CD8-positive, alpha-beta memory T cell (primary cell): ENCODE data around the gene DKK2. TPM values are rescaled to one million over a fixed set of nuclear protein-coding genes. Genes with fewer than 3 reads are reported as not detected.

Source experiments
- CTCF ChIA-PET: fragments of 350-600 bp; sonication (Branson Sonifier 250); formaldehyde crosslinking; loops from one replicate; lab custom pipeline; 2021; ENCODE audit warnings: antibody characterized with exemption; lab: Charles Lee
- POLR2A ChIA-PET: fragments of 350-600 bp; sonication (Branson Sonifier 250); formaldehyde crosslinking; loops from one replicate; lab custom pipeline; 2021; ENCODE audit warnings: antibody characterized with exemption; lab: Charles Lee
- DNase-seq, 5 donors: peaks; one replicate each; pipeline versions ENCODE4 v3.0.0 to v3.0.0-alpha.2; 2020 to 2022; ENCODE audit warnings: mixed read lengths in 1 of 5
- H3K27ac ChIP-seq: one replicate; pipeline ENCODE4 v1.7.0; 2013; ENCODE audit warnings: low read depth, mild to moderate bottlenecking, low read length, moderate library complexity
- H3K27me3 ChIP-seq: 2 replicates; pipeline ENCODE4 v1.7.0; 2013; ENCODE audit warnings: low read length, mild to moderate bottlenecking; ENCODE audit not compliant: insufficient read depth, poor library complexity, severe bottlenecking
- H3K36me3 ChIP-seq: 2 replicates; pipeline ENCODE4 v1.7.0; 2013; ENCODE audit warnings: mild to moderate bottlenecking, low read length, moderate library complexity; ENCODE audit not compliant: insufficient read depth
- H3K4me1 ChIP-seq: 2 replicates; pipeline ENCODE4 v1.7.0; 2013; ENCODE audit warnings: mild to moderate bottlenecking, low read length, moderate library complexity; ENCODE audit not compliant: insufficient read depth
- H3K4me3 ChIP-seq: 2 replicates; pipeline ENCODE4 v1.7.0; 2013; ENCODE audit warnings: mild to moderate bottlenecking, low read length
- H3K9me3 ChIP-seq: 2 replicates; pipeline ENCODE4 v1.7.0; 2013; ENCODE audit warnings: mild to moderate bottlenecking, low read length
- H3K27ac Mint-ChIP-seq, 8 donors: one replicate each; pipeline ENCODE4 v1.8.0; 2020 to 2021; ENCODE audit warnings: mixed read lengths in 8 of 8, mild to moderate bottlenecking in 6 of 8, inconsistent platforms in 3 of 8, moderate library complexity in 3 of 8
- H3K27me3 Mint-ChIP-seq, 2 donors: one replicate each; pipeline ENCODE4 v1.8.0; 2020 to 2021; ENCODE audit warnings: mixed read lengths in 2 of 2, mild to moderate bottlenecking in 1 of 2, moderate library complexity in 1 of 2
- H3K36me3 Mint-ChIP-seq, 3 donors: one replicate each; pipeline ENCODE4 v1.8.0; 2020 to 2021; ENCODE audit warnings: mixed read lengths in 3 of 3, inconsistent platforms in 1 of 3, mild to moderate bottlenecking in 1 of 3
- H3K4me1 Mint-ChIP-seq, 3 donors: one replicate each; pipeline ENCODE4 v1.8.0; 2020 to 2021; ENCODE audit warnings: mixed read lengths in 3 of 3, inconsistent platforms in 1 of 3, mild to moderate bottlenecking in 1 of 3
- H3K4me3 Mint-ChIP-seq, 7 donors: one replicate each; pipeline ENCODE4 v1.8.0; 2020 to 2021; ENCODE audit warnings: mixed read lengths in 7 of 7, mild to moderate bottlenecking in 6 of 7, moderate library complexity in 4 of 7, inconsistent platforms in 2 of 7
- H3K9me3 Mint-ChIP-seq, 5 donors: one replicate each; pipeline ENCODE4 v1.8.0; 2020 to 2022; ENCODE audit warnings: mixed read lengths in 5 of 5, mild to moderate bottlenecking in 3 of 5, moderate library complexity in 2 of 5, inconsistent platforms in 1 of 5
- polyA plus RNA-seq: library from polyadenylated mRNA; unstranded; fragments of 300-500 nt; fragmentation: Illumina TruSeq; gene quantifications from one replicate; pipeline ENCODE4 v1.2.3, GENCODE V29; 2021
- total RNA-seq, 2 experiments: library from RNA; stranded (reverse); gene quantifications; one replicate each; pipeline ENCODE4 v1.2.3, GENCODE V29; 2021

DKK2 gene
- total and polyA plus RNA-seq, 3 experiments from 2014 or later = 0.07 to 0.36 TPM; not detected in 1

DNA sequence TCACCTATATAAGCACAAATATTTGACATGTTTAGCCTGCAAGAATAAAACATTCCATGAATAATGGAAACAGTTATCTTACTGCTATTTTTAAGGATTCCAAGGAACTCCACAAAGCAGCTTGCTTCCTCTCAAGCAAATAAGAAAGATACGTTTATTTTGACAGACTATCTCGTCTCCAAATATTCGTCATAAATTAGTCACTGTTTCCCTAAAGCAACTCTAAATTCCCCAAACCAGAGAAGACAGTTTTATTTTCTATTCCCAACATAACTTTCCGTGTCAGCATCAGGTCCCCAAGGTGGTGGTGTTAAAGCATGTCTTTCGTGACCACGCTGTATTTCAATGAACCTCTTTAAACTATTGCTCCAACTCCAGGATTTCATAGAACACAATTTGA is 24.3 kb upstream of the DKK2 start:
- H3K36me3 ChIP-seq = no peaks in the 10 kb centered on the region
- no peak overlapping the region for H3K4me3 ChIP-seq
- H3K27ac ChIP-seq = no peak overlapping the region
- no peaks in the 10 kb centered on the region for H3K4me1 ChIP-seq
- H3K36me3 Mint-ChIP-seq = no peaks in the 10 kb centered on the region
- peaks cover 0 to 3% of the 10 kb centered on the region in 2 donors for H3K27me3 Mint-ChIP-seq
- H3K4me1 Mint-ChIP-seq = peaks cover 0 to 5% (median 2%) of the 10 kb centered on the region in 3 donors
- no peaks in the 10 kb centered on the region for H3K27me3 ChIP-seq
- no peak overlapping the region for H3K27ac Mint-ChIP-seq
- ChIA-PET CTCF (no interaction called here), POLR2A (no interaction called here)
- no peak overlapping the region for H3K4me3 Mint-ChIP-seq
- no peak for DNase-seq
- H3K9me3 ChIP-seq = no peaks in the 10 kb centered on the region
- peaks cover 0 to 2% (median 0%) of the 10 kb centered on the region in 5 donors for H3K9me3 Mint-ChIP-seq

DNA sequence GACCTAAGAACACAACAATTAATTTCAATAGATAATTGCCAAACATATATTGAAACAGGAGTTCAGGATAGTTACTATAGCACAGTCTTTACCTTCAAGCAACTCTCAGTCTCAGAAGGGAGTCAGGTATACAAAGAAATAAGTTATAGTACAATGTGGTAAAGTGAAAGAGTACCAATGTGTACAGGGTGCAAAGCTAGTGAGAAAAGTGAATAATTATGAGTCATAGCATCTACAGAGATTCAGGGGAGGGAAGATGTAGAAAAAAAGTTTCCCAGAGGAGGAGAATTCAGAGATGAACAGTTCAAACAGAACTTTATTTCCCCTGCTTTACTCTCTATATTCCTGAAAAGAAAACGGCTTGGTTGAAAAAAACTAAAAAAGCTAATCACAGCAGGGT is 22.7 kb upstream of the DKK2 start:
- peaks cover 0 to 3% of the 10 kb centered on the region in 2 donors for H3K27me3 Mint-ChIP-seq
- POLR2A ChIA-PET = no interaction called here
- H3K4me3 ChIP-seq = no peak overlapping the region
- no peak overlapping the region for H3K27ac ChIP-seq
- H3K36me3 Mint-ChIP-seq = no peaks in the 10 kb centered on the region
- CTCF ChIA-PET = no interaction called here
- H3K27ac Mint-ChIP-seq = no peak overlapping the region
- H3K4me3 Mint-ChIP-seq = no peak overlapping the region
- no peaks in the 10 kb centered on the region for H3K27me3 ChIP-seq
- no peaks in the 10 kb centered on the region for H3K36me3 ChIP-seq
- peaks cover 0 to under 1% (median 0%) of the 10 kb centered on the region in 3 donors for H3K4me1 Mint-ChIP-seq
- peaks cover 0 to 2% (median 0%) of the 10 kb centered on the region in 5 donors for H3K9me3 Mint-ChIP-seq
- DNase-seq = no peak
- no peaks in the 10 kb centered on the region for H3K4me1 ChIP-seq
- no peaks in the 10 kb centered on the region for H3K9me3 ChIP-seq

DNA sequence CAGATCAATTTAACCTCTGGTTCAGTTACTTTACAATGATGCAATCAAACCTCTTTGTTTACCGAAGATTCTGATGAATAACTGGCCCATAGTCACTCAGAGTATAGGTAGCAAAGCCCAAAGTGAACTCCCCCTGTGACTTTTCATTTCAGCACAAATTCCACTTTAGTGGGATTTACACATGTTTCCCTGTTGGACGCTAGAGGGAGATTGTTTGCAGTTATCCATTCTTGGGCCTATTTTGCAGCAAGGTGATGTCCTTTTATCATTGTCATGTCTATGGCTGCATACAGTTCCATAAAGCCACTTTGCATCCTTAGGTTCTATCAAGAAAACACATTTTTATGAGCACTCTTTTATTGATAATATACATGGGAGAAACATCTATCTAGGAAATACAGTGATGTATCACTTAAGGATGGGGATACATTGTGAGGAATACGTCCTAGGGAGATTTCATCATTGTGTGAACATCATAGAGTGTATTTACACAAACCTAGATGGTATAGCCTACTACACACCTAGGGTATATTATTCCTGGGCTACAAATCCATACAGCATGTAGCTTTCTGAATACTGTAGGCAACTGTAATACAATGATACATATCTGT is 14.5 kb upstream of the DKK2 start:
- no peaks in the 10 kb centered on the region for H3K4me1 Mint-ChIP-seq
- no peak overlapping the region for H3K4me3 ChIP-seq
- H3K27me3 Mint-ChIP-seq = peaks cover 0 to under 1% of the 10 kb centered on the region in 2 donors
- no peak overlapping the region for H3K4me3 Mint-ChIP-seq
- no peak overlapping the region for H3K27ac Mint-ChIP-seq
- no peaks in the 10 kb centered on the region for H3K36me3 ChIP-seq
- POLR2A ChIA-PET = no interaction called here
- CTCF ChIA-PET = no interaction called here
- no peaks in the 10 kb centered on the region for H3K4me1 ChIP-seq
- H3K36me3 Mint-ChIP-seq = no peaks in the 10 kb centered on the region
- H3K9me3 ChIP-seq = no peaks in the 10 kb centered on the region
- no peak for DNase-seq
- no peaks in the 10 kb centered on the region for H3K27me3 ChIP-seq
- H3K9me3 Mint-ChIP-seq = peaks cover 0 to 10% (median 2%) of the 10 kb centered on the region in 5 donors
- no peak overlapping the region for H3K27ac ChIP-seq

DNA sequence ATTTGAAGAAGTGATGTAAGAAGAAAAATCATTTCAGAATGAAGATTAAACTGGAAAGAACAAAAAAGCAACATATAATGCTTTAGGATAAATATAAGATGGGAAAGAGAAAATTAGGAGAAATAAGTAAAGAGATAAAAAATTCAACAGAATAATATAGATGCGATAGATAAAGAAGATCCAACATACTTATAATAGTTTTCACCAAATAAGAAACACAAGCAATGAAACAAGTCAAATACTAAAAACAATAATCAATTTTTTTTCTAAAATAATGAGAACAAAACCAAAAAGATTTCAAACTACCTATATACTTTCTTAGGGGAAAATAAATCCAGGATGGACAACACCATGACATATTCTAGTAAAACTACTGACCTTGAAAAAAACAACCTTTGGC is 10.1 kb upstream of the DKK2 start:
- H3K27me3 ChIP-seq = no peaks in the 10 kb centered on the region
- POLR2A ChIA-PET = no interaction called here
- H3K4me1 ChIP-seq = no peaks in the 10 kb centered on the region
- no peak for DNase-seq
- H3K36me3 ChIP-seq = no peaks in the 10 kb centered on the region
- no peak overlapping the region for H3K4me3 Mint-ChIP-seq
- CTCF ChIA-PET = no interaction called here
- H3K27ac ChIP-seq = no peak overlapping the region
- no peaks in the 10 kb centered on the region for H3K4me1 Mint-ChIP-seq
- H3K27me3 Mint-ChIP-seq = peaks cover 0 to 1% of the 10 kb centered on the region in 2 donors
- peaks cover 0 to 4% (median 0%) of the 10 kb centered on the region in 3 donors for H3K36me3 Mint-ChIP-seq
- H3K27ac Mint-ChIP-seq = no peak overlapping the region
- H3K9me3 Mint-ChIP-seq = peaks cover 0 to 10% (median 2%) of the 10 kb centered on the region in 5 donors
- H3K9me3 ChIP-seq = no peaks in the 10 kb centered on the region
- no peak overlapping the region for H3K4me3 ChIP-seq

DNA sequence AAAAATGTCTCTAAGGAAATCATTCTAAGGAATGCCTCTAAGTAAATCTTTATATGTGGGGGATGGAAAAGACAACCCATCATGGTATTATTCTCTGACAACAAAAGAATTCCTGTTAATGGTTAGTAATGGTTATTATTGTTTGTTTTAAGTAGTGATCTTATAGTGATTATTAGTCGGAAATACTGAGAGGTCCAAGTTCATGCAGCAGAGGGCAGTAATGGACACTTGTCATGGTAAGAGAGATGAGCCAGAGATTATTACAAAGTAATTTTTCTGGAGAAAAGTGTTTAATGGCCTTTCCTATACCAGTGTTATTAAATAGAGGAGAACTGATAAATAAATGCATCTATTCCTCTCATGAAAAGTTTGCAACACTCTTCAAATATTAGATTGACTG is 8.1 kb upstream of the DKK2 start:
- H3K4me3 ChIP-seq = no peak overlapping the region
- no peaks in the 10 kb centered on the region for H3K4me1 Mint-ChIP-seq
- no peaks in the 10 kb centered on the region for H3K36me3 ChIP-seq
- H3K36me3 Mint-ChIP-seq = peaks cover 0 to 4% (median 0%) of the 10 kb centered on the region in 3 donors
- no peaks in the 10 kb centered on the region for H3K4me1 ChIP-seq
- POLR2A ChIA-PET = no interaction called here
- H3K27me3 ChIP-seq = no peaks in the 10 kb centered on the region
- no peak overlapping the region for H3K4me3 Mint-ChIP-seq
- H3K27ac ChIP-seq = no peak overlapping the region
- CTCF ChIA-PET = no interaction called here
- peaks cover 0 to 10% (median 4%) of the 10 kb centered on the region in 5 donors for H3K9me3 Mint-ChIP-seq
- DNase-seq = no peak
- no peak overlapping the region for H3K27ac Mint-ChIP-seq
- H3K27me3 Mint-ChIP-seq = peaks cover 0 to 1% of the 10 kb centered on the region in 2 donors
- H3K9me3 ChIP-seq = no peaks in the 10 kb centered on the region

DNA sequence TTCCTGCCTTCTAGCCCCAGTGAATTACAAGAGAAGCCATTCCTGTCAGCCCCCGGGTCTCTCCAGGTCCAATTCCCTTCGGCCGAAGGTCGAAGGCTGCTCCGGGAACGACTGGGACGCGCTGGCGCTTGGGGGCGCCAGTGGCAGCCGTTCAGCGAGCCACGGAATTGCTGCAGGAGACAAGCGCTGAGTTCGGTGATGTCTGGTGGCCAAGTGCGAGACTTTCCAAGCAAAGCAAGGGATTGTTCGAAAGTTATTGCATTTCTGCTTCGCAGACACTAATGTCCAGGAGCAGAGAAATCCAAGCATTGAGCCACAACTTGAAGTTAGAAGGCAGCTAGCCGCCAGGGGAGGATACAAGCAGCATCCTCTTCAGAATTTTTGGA is 1.1 kb upstream of the DKK2 start:
- no peak for DNase-seq
- H3K27me3 ChIP-seq = peaks cover 6% of the 10 kb centered on the region
- Mint-ChIP-seq H3K36me3 (no peaks in the 10 kb centered on the region), H3K4me1 (peaks cover 18 to 32% (median 25%) of the 10 kb centered on the region in 3 donors), H3K27ac (peak overlapping the region in 1 of 8 donors; percentile 50), H3K4me3 (peak overlapping the region in 6 of 7 donors; percentile 55 to 97 (median 88)), H3K27me3 (peaks cover 15 to 47% of the 10 kb centered on the region in 2 donors), H3K9me3 (peaks cover 0 to 16% (median 0%) of the 10 kb centered on the region in 5 donors)
- H3K27ac ChIP-seq = no peak overlapping the region
- ChIA-PET POLR2A (no interaction called here), CTCF (no interaction called here)
- H3K9me3 ChIP-seq = no peaks in the 10 kb centered on the region
- H3K4me3 ChIP-seq = no peak overlapping the region
- H3K36me3 ChIP-seq = no peaks in the 10 kb centered on the region
- H3K4me1 ChIP-seq = no peaks in the 10 kb centered on the region

DNA sequence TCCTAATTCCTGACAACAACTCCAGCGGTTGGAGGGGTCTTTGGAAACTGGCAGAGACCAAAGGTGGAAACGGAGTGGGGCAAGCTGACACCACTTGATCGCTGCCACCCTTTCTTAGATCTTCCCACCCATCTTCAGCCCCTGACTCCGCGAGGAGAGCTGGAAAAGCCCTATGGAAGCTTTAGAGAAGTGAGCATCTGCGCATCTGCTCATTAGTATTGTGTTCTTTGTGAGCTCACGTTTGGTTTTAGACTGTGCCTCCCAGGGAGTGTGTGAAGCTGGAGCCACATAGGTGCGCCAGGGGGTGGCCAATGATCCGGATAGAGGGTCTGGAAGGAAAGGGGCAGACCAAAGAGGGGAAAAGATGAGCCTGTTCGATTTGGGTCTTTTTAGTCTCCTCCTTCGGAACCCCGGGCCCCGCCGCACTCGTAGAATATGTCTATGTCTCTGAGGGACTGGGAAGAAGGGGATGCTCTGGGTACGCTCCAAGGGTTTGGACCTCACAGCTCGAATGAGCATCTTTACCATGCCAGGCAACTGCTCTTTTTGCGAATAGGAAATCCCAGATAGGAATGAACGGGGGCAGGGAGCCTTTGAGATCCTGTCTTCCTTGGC is 578 bp upstream of the DKK2 start:
- Mint-ChIP-seq H3K36me3 (no peaks in the 10 kb centered on the region), H3K27ac (peak overlapping the region in 3 of 8 donors; percentile 41 to 83 (median 43)), H3K4me1 (peaks cover 18 to 32% (median 25%) of the 10 kb centered on the region in 3 donors), H3K4me3 (peak overlapping the region; percentile 45 to 97 (median 87)), H3K27me3 (peaks cover 15 to 47% of the 10 kb centered on the region in 2 donors), H3K9me3 (peaks cover 0 to 16% (median 0%) of the 10 kb centered on the region in 5 donors)
- Histone ChIP-seq H3K9me3 (no peaks in the 10 kb centered on the region), H3K36me3 (no peaks in the 10 kb centered on the region), H3K27ac (no peak overlapping the region), H3K4me3 (peak overlapping the region; percentile 15), H3K4me1 (no peaks in the 10 kb centered on the region), H3K27me3 (peaks cover 6% of the 10 kb centered on the region)
- CTCF ChIA-PET = no interaction called here
- no peak for DNase-seq
- POLR2A ChIA-PET = no interaction called here

DNA sequence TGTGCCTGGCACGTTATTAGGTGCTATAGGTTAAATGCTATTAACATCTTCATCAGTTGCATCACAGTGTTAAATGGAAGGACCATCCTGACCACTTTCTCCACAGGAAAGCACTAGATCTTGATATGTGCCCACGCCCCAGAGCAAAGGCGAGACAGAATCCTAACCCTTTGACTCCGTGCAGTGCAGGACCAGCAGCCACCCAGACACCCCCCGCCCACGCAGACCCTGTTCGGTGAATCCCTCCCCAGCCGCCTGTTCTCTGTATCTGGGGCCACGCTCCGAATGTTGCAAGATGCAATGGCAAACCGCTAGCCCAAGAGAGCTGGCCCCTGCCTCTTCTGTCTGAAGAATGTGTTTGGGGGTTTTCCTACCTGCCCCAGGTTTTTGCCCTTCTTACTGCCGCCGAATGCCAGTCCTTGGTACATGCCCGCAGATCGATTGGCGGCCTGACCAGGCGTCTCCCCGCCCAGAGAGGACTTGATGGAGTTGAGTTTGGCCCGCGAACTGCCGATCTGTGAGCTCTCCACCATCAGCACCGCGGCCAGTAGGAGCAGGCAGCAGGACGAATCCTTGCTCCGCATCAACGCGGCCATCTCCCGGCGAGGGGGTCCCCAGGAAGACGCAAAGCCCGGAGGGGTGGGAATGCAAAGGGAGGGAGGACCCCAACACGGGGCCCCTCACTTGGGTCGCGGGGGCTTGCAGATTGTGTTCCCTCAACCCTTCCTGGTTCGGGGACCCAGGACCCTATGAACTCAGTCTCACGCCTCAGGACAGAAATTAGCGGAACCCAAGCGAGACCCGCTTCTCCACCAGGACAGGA is 906 bp downstream of the DKK2 start:
- no peaks in the 10 kb centered on the region for H3K36me3 ChIP-seq
- H3K27ac ChIP-seq = no peak overlapping the region
- H3K27me3 ChIP-seq = peaks cover 6% of the 10 kb centered on the region
- peak overlapping the region; percentile 24 to 97 (median 87) for H3K4me3 Mint-ChIP-seq
- ChIA-PET CTCF (no interaction called here), POLR2A (no interaction called here)
- no peak overlapping the region for H3K4me3 ChIP-seq
- no peaks in the 10 kb centered on the region for H3K4me1 ChIP-seq
- H3K4me1 Mint-ChIP-seq = peaks cover 18 to 32% (median 25%) of the 10 kb centered on the region in 3 donors
- peak overlapping the region in 5 of 8 donors; percentile 14 to 92 (median 74) for H3K27ac Mint-ChIP-seq
- peaks cover 0 to 16% (median 0%) of the 10 kb centered on the region in 5 donors for H3K9me3 Mint-ChIP-seq
- peaks cover 15 to 47% of the 10 kb centered on the region in 2 donors for H3K27me3 Mint-ChIP-seq
- H3K36me3 Mint-ChIP-seq = no peaks in the 10 kb centered on the region
- no peaks in the 10 kb centered on the region for H3K9me3 ChIP-seq
- DNase-seq = peak in 2 of 5 donors; percentile 1 to 36
